Duodenal mucosa (tissue), 2 donors: ENCODE measurements around the gene CFAP161.
"Not testable (repeated sequence)": the region's sequence is repeated elsewhere in the genome, so short reads cannot be mapped to it uniquely, and the experiment has no call there.

Source experiments
- H3K27ac ChIP-seq: one replicate; pipeline ENCODE4 v1.7.0; 2013; ENCODE audit warnings: low read depth, low read length
- H3K27me3 ChIP-seq, 2 donors: one replicate each; pipeline ENCODE4 v1.7.0; 2013; ENCODE audit warnings: low read length in 2 of 2, control low read depth in 1 of 2; ENCODE audit not compliant: insufficient read depth in 2 of 2, control insufficient read depth in 1 of 2
- H3K36me3 ChIP-seq, 2 donors: one replicate each; pipeline ENCODE4 v1.7.0; 2013; ENCODE audit warnings: low read length in 2 of 2, control low read depth in 1 of 2; ENCODE audit not compliant: insufficient read depth in 2 of 2, control insufficient read depth in 1 of 2
- H3K4me1 ChIP-seq, 2 donors: one replicate each; pipeline ENCODE4 v1.7.0; 2013; ENCODE audit warnings: low read length in 2 of 2, control low read depth in 1 of 2; ENCODE audit not compliant: insufficient read depth in 2 of 2, control insufficient read depth in 1 of 2
- H3K4me3 ChIP-seq, 2 donors: one replicate each; pipeline ENCODE4 v1.7.0; 2013; ENCODE audit warnings: low read length in 2 of 2, low read depth in 1 of 2
- H3K9ac ChIP-seq, 2 donors: one replicate each; pipeline ENCODE4 v1.7.0; 2013; ENCODE audit warnings: low read length in 2 of 2, low read depth in 1 of 2
- H3K9me3 ChIP-seq, 2 donors: one replicate each; pipeline ENCODE4 v1.7.0; 2013; ENCODE audit warnings: low read length in 2 of 2, control low read depth in 1 of 2; ENCODE audit not compliant: control insufficient read depth in 1 of 2

The CFAP161 gene

GRCh38 chr15:81118361-81118760, 15.7 kb upstream of the CFAP161 start:
- Histone ChIP-seq H3K9me3 (no peaks in the 10 kb centered on the region), H3K27me3 (peaks cover 9 to 13% of the 10 kb centered on the region in 2 donors), H3K27ac (no peak overlapping the region), H3K4me1 (no peaks in the 10 kb centered on the region), H3K36me3 (no peaks in the 10 kb centered on the region), H3K9ac (no peak overlapping the region), H3K4me3 (no peak overlapping the region)

- H3K27ac ChIP-seq = no peak overlapping the region
- no peaks in the 10 kb centered on the region for H3K36me3 ChIP-seq
- H3K27me3 ChIP-seq = peaks cover 9 to 13% of the 10 kb centered on the region in 2 donors
- H3K9ac ChIP-seq = no peak overlapping the region
- H3K4me3 ChIP-seq = no peak overlapping the region
- H3K4me1 ChIP-seq = no peaks in the 10 kb centered on the region
- no peaks in the 10 kb centered on the region for H3K9me3 ChIP-seq
These were observed 14.0 kb upstream of the CFAP161 start for GRCh38 chr15:81120069-81120468.

GRCh38 chr15:81126892-81127291, 7.2 kb upstream of the CFAP161 start:
- no peak overlapping the region for H3K27ac ChIP-seq
- no peaks in the 10 kb centered on the region for H3K4me1 ChIP-seq
- H3K4me3 ChIP-seq = no peak overlapping the region
- no peak overlapping the region for H3K9ac ChIP-seq
- H3K9me3 ChIP-seq = no peaks in the 10 kb centered on the region
- no peaks in the 10 kb centered on the region for H3K27me3 ChIP-seq
- no peaks in the 10 kb centered on the region for H3K36me3 ChIP-seq

- not testable (repeated sequence) for H3K27ac ChIP-seq, H3K36me3 ChIP-seq, H3K27me3 ChIP-seq, H3K4me3 ChIP-seq, H3K9ac ChIP-seq, H3K9me3 ChIP-seq, H3K4me1 ChIP-seq
These were observed 7.4 kb downstream of the CFAP161 start for GRCh38 chr15:81141478-81141877.

GRCh38 chr15:81146006-81146405, 11.9 kb downstream of the CFAP161 start:
- Histone ChIP-seq H3K9me3 (no peaks in the 10 kb centered on the region), H3K4me1 (no peaks in the 10 kb centered on the region), H3K27me3 (no peaks in the 10 kb centered on the region), H3K27ac (no peak overlapping the region), H3K4me3 (no peak overlapping the region), H3K36me3 (no peaks in the 10 kb centered on the region), H3K9ac (no peak overlapping the region)

GRCh38 chr15:81146466-81146865, 12.4 kb downstream of the CFAP161 start:
- Histone ChIP-seq H3K36me3 (no peaks in the 10 kb centered on the region), H3K27me3 (no peaks in the 10 kb centered on the region), H3K9me3 (no peaks in the 10 kb centered on the region), H3K4me3 (no peak overlapping the region), H3K27ac (no peak overlapping the region), H3K4me1 (no peaks in the 10 kb centered on the region), H3K9ac (no peak overlapping the region)

GRCh38 chr15:81151389-81151788, 17.3 kb downstream of the CFAP161 start:
- Histone ChIP-seq H3K27me3 (no peaks in the 10 kb centered on the region), H3K27ac (no peak overlapping the region), H3K36me3 (no peaks in the 10 kb centered on the region), H3K4me3 (no peak overlapping the region), H3K9ac (no peak overlapping the region), H3K9me3 (no peaks in the 10 kb centered on the region), H3K4me1 (no peaks in the 10 kb centered on the region)

GRCh38 chr15:81152339-81152738, 18.3 kb downstream of the CFAP161 start:
- H3K27ac ChIP-seq = no peak overlapping the region
- H3K4me3 ChIP-seq = no peak overlapping the region
- H3K27me3 ChIP-seq = no peaks in the 10 kb centered on the region
- H3K9ac ChIP-seq = no peak overlapping the region
- no peaks in the 10 kb centered on the region for H3K36me3 ChIP-seq
- no peaks in the 10 kb centered on the region for H3K4me1 ChIP-seq
- H3K9me3 ChIP-seq = no peaks in the 10 kb centered on the region

- H3K9ac ChIP-seq = no peak overlapping the region
- H3K27me3 ChIP-seq = no peaks in the 10 kb centered on the region
- no peaks in the 10 kb centered on the region for H3K9me3 ChIP-seq
- H3K4me3 ChIP-seq = no peak overlapping the region
- no peaks in the 10 kb centered on the region for H3K4me1 ChIP-seq
- H3K27ac ChIP-seq = no peak overlapping the region
- H3K36me3 ChIP-seq = no peaks in the 10 kb centered on the region
These were observed 18.7 kb downstream of the CFAP161 start for GRCh38 chr15:81152799-81153198.

GRCh38 chr15:81155375-81156218, 21.5 kb downstream of the CFAP161 start:
- peaks cover 0 to 1% of the 10 kb centered on the region in 2 donors for H3K4me1 ChIP-seq
- H3K36me3 ChIP-seq = no peaks in the 10 kb centered on the region
- H3K9ac ChIP-seq = no peak overlapping the region
- H3K27ac ChIP-seq = no peak overlapping the region
- H3K4me3 ChIP-seq = no peak overlapping the region
- H3K27me3 ChIP-seq = no peaks in the 10 kb centered on the region
- no peaks in the 10 kb centered on the region for H3K9me3 ChIP-seq
